Measurements from ENCODE around the gene PNPLA7. TPM values are rescaled to one million over a fixed set of nuclear protein-coding genes. Genes with fewer than 3 reads are reported as not detected.
"Not testable (repeated sequence)": the region's sequence is repeated elsewhere in the genome, so short reads cannot be mapped to it uniquely, and the experiment has no call there.

Gene PNPLA7
- total RNA-seq, 1 donor from 2014 or later: 16.2 TPM

DNA sequence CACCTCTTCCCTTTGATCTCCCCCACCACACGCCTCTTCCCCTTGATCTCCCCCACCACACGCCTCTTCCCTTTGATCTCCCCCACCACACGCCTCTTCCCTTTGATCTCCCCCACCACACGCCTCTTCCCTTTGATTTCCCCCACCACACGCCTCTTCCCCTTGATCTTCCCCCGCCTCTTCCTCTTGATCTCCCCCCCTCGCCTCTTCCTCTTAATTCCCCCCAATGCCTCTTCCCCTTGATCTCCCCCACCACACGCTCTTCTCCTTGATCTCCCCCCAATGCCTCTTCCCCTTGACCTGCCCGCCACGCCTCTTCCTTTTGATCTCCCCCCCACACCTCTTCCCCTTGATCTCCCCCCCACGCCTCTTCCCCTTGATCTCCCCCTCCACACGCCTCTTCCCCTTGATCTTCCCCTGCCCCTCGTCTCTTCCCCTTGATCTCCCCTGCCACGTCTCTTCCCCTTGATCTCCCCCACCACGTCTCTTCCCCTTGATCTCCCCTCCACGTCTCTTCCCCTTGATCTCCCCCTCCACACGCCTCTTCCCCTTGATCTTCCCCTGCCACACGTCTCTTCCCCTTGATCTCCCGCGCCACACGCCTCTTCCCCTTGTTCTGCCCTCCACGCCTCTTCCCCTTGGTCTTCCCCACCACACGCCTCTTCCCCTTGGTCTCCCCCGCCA, 99.5 kb downstream of the PNPLA7 start:
- H3K36me3 ChIP-seq; intact Hi-C loops (cut with DNase I); H3K27ac ChIP-seq; DNase-seq (ENCODE audit: extremely low spot score in 2 of 2); H3K27me3 ChIP-seq; H3K9me3 ChIP-seq; H3K4me3 ChIP-seq: not testable (repeated sequence)
- peaks cover 24% of the 10 kb centered on the region for H3K4me1 ChIP-seq

DNA sequence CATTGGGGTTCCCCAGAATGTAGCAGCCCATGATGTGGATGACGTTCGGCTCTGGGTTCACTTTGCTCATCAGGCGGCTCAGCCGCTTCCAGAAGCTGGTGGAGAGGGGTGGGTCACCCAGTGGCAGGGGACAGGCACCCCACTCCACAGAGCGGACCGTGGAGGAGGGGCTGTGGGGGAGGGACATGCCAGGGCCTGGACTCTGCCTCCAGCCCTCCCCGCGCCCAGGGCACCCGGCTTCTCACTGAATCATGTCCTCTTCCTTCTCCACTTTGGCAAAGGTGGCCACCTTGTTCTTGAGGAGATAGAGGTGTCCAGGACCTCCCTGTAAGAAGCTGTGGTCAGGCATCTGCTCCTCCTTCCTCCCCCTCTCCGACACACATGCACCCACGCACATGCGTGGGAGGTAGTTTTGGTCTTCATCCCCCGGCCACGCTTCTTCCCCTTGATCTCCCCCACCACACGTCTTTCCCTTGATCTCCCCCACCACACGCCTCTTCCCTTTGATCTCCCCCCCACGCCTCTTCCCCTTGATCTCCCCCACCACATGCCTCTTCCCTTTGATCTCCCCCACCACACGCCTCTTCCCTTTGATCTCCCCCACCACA, 100.2 kb downstream of the PNPLA7 start:
- Histone ChIP-seq H3K27ac (no peak overlapping the region), H3K4me3 (no peak overlapping the region), H3K27me3 (no peaks in the 10 kb centered on the region), H3K9me3 (no peaks in the 10 kb centered on the region), H3K36me3 (peaks cover 0 to 9% of the 10 kb centered on the region in 2 donors), H3K4me1 (peaks cover 27% of the 10 kb centered on the region)
- intact Hi-C loops (cut with DNase I): no loop called here
- TF ChIP-seq CTCF (IDR thresholded peaks at IDR 0.05): no peak
- no peak for TF ChIP-seq POLR2A (IDR thresholded peaks at IDR 0.05)
- no peak for TF ChIP-seq POLR2AphosphoS5 (IDR thresholded peaks at IDR 0.05; ENCODE audit: insufficient read depth in 1 of 2, low read depth in 1 of 2)
- DNase-seq (ENCODE audit: extremely low spot score in 2 of 2): no peak

DNA sequence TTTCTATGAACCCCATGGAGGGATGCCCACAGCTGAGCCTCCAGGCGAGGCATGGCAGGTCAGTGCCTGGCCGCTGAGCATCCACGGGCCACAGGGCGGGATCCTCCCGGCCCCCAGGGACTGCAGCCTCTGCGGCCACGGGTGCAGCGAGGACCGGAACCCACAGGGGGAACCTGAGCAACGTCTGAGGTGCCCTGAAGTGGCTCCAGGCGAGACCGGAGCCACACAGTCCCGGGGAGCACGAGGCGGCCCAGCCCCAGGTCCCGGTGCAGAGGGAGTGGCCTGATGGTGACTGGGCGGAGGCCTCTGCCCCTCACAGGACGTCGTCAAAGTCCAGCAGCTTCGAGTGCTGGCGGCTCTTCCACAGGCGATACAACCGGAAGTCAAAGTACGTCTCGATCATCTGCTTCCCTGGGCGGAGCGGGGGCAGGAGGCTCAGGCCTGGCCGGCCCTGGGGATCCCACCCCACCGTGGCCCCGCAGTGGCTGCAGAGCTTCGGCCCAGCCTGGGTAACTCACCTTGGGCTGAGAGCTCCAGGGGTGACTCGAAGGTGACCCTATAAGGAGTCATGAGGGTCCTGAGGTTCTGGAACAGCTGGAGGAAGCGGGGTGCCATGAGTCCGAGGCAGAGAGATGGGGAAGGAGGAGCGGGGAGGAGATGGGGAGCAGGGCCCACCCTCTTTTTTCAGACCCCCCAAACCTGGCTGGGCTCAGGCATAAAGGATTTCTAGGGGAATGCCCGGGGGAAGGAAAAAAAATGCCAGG, 100.9 kb downstream of the PNPLA7 start:
- no peak for TF ChIP-seq POLR2AphosphoS5 (IDR thresholded peaks at IDR 0.05; ENCODE audit: insufficient read depth in 1 of 2, low read depth in 1 of 2)
- TF ChIP-seq CTCF (IDR thresholded peaks at IDR 0.05): no peak
- no peak for TF ChIP-seq POLR2A (IDR thresholded peaks at IDR 0.05)
- Histone ChIP-seq H3K27ac (no peak overlapping the region), H3K27me3 (no peaks in the 10 kb centered on the region), H3K4me1 (peaks cover 21% of the 10 kb centered on the region), H3K9me3 (no peaks in the 10 kb centered on the region), H3K4me3 (no peak overlapping the region), H3K36me3 (peaks cover 0 to 9% of the 10 kb centered on the region in 2 donors)
- no peak for DNase-seq (ENCODE audit: extremely low spot score in 2 of 2)
- intact Hi-C loops (cut with DNase I): no loop called here

- no peak for DNase-seq (ENCODE audit: extremely low spot score in 2 of 2)
- H3K36me3 ChIP-seq: peaks cover 0 to 9% of the 10 kb centered on the region in 2 donors
- H3K9me3 ChIP-seq: no peaks in the 10 kb centered on the region
- H3K4me1 ChIP-seq: peaks cover 17% of the 10 kb centered on the region
- no peaks in the 10 kb centered on the region for H3K27me3 ChIP-seq
- no peak for TF ChIP-seq CTCF (IDR thresholded peaks at IDR 0.05)
- no peak for TF ChIP-seq POLR2A (IDR thresholded peaks at IDR 0.05)
- TF ChIP-seq POLR2AphosphoS5 (IDR thresholded peaks at IDR 0.05; ENCODE audit: insufficient read depth in 1 of 2, low read depth in 1 of 2): no peak
- intact Hi-C loops (cut with DNase I): no loop called here
- H3K27ac ChIP-seq: no peak overlapping the region
- H3K4me3 ChIP-seq: no peak overlapping the region
Observed at GRCh38 chr9:137448602-137448962, 101.6 kb downstream of the PNPLA7 start.

DNA sequence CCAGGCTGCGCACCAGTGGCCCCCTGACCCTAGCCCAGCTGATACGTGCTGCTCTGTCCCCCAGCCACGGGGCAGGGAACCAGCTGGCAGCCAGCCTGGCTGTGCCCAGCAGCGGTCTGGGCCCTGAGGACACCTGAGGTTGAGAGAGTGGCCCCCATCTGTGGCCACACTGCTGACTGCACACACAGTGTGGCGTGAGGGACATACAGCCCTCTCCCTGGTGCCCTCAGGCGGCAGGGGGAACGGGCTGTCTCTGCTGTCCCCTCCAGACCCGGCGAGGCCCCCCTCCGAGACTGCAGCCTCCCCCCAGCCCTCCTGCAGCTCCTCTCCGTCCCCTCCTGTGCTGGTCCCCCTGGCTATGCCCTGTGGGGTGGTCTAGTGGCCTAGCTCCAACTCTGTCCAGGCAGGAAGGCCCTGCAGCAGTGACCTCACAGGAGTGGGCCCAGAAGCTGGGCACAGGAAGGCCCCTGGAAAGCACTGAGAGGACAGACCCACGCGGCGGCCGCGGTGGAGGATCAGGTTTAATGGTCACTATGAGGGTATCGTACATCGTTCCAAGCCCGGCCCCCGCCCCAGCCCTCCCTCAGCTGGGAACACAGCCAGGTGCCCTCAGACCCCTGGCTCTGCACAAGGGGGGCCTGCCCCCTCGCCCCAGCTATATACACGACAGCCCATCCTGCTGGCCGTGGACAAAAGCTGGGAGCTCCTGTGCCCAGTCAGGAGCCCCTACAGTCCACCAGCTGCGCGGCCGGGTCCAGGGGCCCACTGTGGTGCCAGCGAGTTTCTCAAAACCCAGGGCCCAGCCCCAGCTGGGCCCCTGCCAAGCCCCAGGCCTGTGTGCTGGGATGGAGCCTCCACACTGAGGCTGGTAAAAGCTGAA, 102.2 kb downstream of the PNPLA7 start:
- no peak overlapping the region for H3K27ac ChIP-seq
- intact Hi-C loops (cut with DNase I): loop anchor here (1.0 kb wide), 1 partner anchor 19 kb away; no protein-coding TSS in a partner anchor
- TF ChIP-seq CTCF (IDR thresholded peaks at IDR 0.05) (no peak), POLR2A (IDR thresholded peaks at IDR 0.05) (no peak), POLR2AphosphoS5 (IDR thresholded peaks at IDR 0.05; ENCODE audit: insufficient read depth in 1 of 2, low read depth in 1 of 2) (no peak)
- H3K36me3 ChIP-seq: peaks cover 0 to 9% of the 10 kb centered on the region in 2 donors
- H3K4me1 ChIP-seq: peaks cover 12% of the 10 kb centered on the region
- H3K9me3 ChIP-seq: no peaks in the 10 kb centered on the region
- DNase-seq (ENCODE audit: extremely low spot score in 2 of 2): no peak
- H3K27me3 ChIP-seq: no peaks in the 10 kb centered on the region
- H3K4me3 ChIP-seq: no peak overlapping the region
